NOMO-1 treated with dmso at 0.1 percent for 144 hours (cell line): Measurements from ENCODE around the gene SENP5.
A peak's percentile ranks its signal among the peaks of the same experiment; 100 is the strongest.

Experiments
- DNase-seq: peaks from one replicate; lab custom pipeline; 2025; ENCODE audit not compliant: unreplicated experiment; lab: John Stamatoyannopoulos, UW

SENP5 gene

DNA sequence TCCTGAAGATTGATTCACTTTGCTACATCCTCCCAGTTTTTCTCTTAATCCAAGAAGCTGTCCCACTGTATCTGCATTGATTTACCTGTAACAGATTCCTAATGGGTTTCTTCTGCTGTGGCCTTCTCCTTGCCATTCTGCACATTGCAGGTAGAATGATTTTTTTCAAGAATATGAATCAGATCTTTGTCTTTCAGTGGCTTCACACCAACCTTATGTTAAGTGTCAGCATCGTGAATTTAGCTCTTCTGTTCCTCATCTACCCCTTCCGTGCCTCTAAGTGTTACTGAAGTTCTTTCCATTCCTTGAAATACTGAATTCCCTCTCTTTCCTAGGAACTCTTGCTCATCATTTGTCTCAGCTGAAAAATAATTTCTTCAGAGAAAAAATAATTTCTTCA, 7.5 kb downstream of the SENP5 start:
- DNase-seq: no peak

- DNase-seq: no peak
Measured at GRCh38 chr3:196883361-196883760, 15.6 kb downstream of the SENP5 start.

GRCh38 chr3:196886144-196886543, 18.4 kb downstream of the SENP5 start:
- DNase-seq: no peak

- DNase-seq: no peak
Measured at GRCh38 chr3:196889844-196890708, 22.4 kb downstream of the SENP5 start.

DNA sequence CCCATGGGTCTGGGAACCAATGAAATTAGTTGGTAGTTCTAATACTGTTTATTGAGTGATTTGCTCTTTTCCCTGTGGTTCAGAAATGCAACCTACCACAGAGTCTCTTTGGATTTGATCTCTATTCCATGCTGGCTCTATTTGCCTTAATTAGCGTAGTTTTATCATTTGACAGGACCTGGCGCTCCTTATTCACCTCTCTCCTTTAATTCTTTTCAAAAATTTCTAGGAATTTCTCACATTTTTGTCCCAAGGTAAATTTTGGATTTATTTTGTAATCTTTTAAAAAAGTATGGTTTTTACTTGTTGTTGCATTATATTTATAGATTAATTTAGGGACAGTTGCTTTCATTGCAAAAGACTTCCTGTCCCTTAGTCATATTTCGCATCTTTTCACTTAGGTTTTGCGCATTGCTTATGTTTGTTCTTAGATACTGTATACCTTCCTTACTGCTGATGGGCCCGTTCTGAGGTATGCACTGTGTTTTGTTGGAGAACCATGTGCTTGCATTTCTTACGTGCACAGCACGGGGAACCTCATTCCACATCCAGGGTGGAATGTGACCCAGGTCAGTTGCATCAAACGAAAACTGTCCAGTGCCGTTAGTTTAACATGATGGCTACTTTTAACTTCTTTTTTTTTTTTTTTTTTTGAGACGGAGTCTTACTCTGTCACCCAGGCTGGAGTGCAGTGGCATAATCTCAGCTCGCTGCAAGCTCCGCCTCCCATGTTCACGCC, 27.0 kb downstream of the SENP5 start:
- no peak for DNase-seq

DNA sequence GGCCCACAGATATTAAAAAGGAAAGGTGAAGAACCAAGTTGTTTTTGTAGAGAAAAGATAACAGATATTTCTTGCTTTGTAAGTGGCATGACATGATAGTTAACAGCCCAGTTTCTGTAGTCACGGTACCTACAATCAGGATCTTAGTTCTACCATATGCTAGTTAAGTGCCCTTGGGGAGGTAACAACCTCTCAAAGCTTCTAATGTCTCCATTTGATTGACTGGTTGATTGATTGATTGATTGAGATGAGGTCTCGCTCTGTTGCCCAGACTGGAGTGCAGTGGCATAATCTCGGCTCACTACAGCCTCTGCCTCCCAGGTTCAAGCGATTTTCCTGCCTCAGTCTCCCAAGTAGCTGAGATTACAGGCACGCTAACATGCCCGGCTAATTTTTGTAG, 28.5 kb downstream of the SENP5 start:
- DNase-seq: no peak

- no peak for DNase-seq
Measured at GRCh38 chr3:196901768-196902167, 34.0 kb downstream of the SENP5 start.

GRCh38 chr3:196902296-196902695, 34.6 kb downstream of the SENP5 start:
- no peak for DNase-seq

DNA sequence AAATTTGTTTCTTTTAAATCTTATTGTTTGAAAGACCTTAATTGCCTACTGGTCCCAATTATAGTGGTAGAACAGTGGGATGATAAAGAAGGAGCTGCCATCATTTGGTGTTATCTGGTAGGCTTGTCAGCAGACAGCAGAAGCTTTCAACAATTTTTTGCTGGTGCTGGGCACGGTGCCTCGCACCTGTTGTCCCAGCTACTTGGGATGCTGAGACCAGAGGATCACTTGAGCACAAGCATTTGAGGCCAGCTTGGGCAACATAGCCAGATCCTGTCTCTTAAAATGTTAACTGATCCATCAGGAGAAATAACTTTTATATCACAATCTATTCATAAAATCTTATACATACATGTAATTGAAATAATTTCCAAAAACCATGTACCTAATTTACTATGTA, 36.0 kb downstream of the SENP5 start:
- no peak for DNase-seq

- DNase-seq: no peak
Measured at GRCh38 chr3:196914866-196915265, 47.1 kb downstream of the SENP5 start.

DNA sequence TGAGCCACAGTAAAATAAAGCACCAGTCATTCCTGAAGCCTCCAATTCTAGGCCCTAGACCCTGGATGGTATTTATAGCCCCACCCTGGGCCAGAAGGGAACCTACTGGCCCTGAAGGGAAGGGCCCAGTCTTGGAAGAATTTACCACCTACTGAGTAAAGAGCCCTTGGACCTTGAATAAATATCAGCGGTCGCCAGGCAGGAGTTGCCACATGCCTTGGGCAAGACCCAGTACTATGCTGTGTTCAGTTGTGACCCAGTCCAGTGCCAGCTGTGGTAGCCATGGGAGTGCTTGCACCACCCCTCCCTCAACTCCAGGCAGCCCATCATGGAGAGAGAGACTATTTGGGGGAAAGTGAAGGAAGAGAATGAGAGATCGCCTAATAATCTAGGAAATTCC, 47.7 kb downstream of the SENP5 start:
- no peak for DNase-seq

DNA sequence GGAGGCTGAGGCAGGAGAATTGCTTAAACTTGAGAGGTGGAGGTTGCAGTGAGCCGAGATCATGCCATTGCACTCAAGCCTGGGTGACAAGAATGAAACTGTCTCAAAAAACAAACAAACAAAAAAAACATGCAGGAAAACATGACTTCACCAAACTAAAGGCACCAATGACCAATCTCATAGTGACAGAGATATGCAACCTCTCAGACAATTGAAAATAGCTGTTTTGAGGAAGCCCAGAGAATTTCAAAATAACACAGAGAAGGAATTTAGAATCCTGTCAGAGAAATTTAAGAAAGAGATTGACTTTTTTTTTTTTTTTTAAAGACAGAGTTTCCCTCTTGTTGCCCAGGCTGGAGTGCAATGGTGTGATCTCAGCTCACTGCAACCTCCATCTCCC, 48.5 kb downstream of the SENP5 start:
- DNase-seq: no peak

GRCh38 chr3:196916995-196917394, 49.3 kb downstream of the SENP5 start:
- DNase-seq: no peak

DNA sequence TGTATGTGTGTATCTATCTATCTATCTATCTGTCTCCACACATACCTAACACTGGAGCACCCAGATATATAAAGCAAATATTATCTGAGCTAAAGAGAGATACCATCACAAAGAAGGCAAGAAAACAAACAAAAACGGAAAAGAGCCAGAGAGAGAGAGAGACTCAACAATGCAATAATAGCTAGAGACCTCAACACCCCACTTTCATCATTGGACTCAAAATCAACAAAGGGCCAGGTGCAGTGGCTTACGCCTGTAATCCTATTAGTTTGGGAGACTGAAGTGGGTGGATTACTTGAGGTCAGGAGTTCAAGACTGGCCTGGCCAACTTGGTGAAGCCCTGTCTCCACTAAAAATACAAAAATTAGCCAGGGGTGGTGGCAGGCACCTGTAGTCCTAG, 51.2 kb downstream of the SENP5 start:
- DNase-seq: no peak

- DNase-seq: peak; percentile 69
Measured at GRCh38 chr3:196920733-196921132, 53.0 kb downstream of the SENP5 start.

- DNase-seq: no peak
Measured at GRCh38 chr3:196927571-196928453, 60.1 kb downstream of the SENP5 start.

DNA sequence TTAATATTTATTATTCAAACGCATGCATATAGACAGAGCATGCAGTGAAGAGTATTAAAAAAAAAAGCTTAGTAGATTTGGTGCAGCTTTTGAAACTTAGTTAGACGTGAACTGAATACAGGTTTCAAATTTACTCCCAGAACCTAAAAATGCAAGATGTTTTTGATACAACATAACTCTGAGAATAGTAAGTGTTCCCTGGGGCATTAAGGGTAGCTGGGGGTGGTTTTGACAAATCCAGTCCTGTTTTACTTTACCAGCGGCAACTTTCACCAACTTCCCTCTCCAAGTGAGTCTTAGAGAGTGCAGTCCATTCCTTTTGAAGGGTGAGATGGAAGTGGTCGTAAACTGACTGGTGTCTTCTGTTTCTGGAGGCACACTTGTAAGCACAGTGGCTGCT, 63.4 kb downstream of the SENP5 start:
- DNase-seq: no peak

DNA sequence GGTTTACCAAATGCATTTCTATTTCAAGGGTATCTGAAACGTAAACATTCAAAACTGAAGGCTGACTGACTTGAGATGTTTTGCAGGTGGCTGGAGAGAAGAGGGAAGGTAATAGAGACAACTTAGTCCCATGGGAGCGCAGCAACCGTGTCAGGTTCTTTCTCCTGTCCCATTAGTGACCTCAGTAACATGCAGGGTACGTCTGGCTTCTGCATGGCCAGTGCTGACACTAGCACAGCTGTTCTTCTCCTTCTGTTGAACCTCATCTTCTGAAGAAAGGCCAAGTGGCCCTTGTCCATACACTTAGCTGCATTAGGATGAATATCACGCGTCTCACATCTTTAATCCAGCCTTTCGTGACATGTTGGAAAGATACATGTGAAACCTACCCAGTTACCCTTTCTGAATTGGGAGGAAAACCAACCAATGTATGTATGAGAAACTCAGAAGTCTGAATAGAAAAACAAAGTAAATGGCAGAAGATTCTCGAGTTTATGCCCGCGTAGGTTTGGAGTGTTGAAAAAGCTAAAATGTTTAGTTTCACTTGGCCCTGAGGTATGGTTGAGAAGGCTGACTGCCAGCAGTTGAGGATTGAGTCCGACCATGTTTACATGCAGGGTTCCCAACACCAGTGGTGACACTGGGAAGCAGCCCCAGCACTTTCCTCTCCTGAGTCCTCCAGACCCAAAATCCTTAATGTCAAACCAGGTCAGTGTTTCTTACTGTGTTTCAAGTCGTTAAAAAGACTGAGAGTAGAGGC, 64.3 kb downstream of the SENP5 start:
- no peak for DNase-seq

DNA sequence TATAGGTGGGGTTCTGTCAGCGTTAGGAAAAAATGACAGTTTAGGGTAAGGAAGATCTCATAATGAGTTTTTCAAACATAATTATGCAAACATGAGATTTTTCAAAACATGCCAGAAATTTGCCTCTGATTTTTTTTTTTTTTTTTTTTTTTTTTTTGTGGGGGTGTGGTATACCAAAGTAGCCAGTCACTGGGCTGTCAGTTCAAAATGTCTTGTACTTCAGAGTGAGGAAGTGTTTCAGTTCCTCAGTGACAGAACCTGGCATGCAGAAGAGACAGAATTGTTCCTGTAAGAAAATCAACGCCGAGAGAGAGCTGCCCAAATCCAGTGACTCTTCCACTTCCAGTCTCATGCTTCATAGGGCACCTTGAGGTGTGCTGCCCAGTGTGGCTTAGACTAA, 64.9 kb downstream of the SENP5 start:
- no peak for DNase-seq

- no peak for DNase-seq
Measured at GRCh38 chr3:196936288-196936687, 68.6 kb downstream of the SENP5 start.

- no peak for DNase-seq
Measured at GRCh38 chr3:196938124-196938523, 70.4 kb downstream of the SENP5 start.
